ENCODE data around the gene PCNX2.

Gene PCNX2

DNA sequence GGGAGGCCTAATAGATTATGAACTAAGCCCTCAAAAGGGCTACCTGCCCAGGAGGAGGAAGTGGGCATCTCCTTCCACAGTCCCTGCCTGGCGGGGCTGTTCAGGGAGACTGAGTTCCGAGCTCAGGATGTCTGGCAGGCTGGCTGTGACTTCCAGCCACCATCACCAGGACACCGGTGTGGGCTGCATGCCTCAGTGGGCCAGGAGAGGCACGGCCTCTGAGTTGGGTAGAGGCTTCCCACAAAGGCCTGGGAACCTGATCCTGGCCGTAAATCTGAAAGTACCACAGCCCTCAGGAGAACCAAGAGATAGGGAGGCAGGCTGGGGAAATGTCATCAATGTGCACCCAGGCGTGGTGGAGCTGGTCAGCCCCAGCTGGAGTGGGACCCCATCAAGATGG is 316.0 kb downstream of the PCNX2 start:
- DNase-seq = no peak

DNA sequence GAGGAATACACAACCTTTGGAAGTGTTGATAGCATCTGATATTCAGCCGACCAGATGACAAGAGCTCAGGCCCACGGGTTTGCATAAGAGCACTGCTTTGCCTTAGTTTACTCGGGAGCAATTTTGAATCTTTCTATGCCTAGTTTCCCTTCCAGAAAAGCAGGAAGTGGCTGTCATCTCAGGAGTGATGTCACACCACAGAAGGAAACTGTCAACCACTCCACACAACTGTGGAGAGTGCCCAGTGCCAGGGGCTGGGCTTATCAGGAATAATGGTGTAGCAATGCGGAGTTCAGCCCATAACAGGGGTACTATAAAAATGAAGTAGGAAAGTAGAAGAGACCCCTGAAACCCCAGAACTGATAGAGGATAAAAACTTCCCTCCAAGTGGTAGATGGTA is 316.7 kb downstream of the PCNX2 start:
- no peak for DNase-seq

DNA sequence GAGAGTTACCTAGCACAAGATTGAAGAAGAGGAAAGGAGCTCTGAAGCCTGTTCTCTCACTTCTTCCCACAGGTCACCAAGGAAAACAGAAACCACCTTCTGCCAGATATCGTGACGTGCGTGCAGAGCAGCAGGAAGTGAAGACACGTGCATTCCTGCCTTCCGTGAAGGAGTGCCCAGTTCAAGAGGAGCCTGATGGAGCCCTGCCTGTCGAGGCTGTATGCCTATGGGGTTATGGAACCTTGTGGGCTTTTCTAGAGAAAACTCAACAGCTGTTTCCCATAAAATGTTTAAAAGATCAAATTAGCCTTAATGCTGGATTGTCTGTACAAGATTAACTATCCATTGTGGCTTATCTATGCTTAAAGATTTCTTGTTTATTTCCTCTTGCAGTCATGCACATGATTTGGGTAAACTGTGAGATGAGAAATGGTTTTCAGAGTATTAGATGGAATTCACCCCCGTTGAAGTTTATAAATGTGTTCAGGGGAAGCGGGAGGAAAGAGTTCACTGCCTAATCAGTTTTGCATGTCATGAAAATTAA is 317.4 kb downstream of the PCNX2 start:
- no peak for DNase-seq

DNA sequence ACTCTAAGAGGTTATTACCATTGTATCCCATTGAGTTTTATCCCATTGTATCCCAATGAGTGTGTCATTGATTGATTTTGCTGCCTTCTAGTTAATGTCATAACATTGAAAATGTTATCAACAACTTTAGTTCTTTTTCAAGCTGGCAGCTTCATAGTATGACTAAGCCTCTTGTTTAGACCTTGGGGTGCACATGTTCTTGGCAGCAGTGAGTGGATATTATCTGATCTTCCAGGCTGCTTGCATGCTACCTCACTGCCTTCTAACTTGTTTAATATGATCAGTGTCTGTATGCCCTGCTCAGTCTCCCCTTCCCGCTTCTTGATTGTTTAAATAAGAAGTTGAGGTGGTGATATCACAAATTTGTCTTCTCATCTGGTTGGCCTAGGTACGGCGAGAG is 320.6 kb downstream of the PCNX2 start:
- no peak for DNase-seq

DNA sequence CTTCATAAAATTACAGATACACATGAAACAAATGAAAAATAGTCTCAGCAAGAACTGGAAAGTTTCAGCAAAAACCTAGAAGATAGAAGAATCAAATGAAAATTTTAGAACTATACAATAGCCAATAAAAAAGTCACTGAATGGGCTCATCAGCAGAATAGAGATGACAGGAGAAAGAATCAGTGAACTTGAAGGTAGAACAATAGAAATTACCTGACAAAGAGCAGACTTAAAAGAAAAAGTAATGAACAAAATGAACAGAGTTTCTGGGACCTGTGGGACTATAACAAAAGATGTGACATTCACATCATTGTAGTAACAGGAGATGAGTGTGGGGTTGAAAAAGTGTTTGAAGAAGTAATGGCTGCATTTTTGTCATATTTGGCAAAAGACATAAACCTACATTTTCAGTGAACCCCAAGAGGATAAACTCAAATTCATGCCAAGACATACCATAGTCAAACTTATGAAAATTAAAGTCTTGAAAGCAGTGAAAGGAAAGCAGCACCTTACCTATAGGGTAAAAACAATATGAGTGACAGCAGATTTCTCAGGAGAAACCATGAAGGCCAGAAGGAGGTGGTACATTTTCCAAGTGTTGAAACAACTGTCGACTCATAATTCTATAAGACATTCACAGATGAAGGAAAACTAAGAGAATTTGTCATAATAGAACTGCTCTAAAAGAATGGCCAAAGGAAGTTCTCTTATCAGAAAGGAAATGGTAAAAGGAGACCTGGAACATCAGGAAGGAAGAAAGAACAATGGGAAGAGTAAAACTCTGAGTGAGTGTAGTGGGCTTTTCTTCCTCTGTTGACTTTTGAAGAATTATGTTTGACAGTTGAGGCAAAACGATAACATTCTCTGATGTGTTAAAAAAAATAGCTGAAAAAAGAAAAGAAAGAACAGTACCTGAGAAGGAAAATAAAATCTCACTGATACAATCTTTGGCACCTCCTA is 321.6 kb downstream of the PCNX2 start:
- no peak for DNase-seq

DNA sequence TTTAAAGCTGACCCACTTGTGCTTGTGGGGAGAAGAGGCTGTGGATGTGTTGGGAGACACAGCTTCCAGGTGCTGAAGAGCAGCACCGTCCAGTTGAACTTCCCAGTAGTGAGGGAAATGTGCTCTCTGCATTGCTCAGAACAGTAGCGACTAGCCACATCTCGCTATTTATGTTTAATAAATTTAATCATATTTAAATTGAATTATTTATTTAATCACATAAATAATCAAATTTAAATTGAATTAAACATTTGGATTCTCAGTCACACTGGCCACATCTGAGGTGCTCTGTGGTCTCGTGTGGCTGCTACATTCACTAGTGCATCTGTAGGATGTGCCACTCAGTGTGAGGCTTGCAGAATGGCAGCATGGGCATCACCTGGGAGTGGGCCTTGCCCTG is 325.0 kb downstream of the PCNX2 start:
- no peak for DNase-seq

DNA sequence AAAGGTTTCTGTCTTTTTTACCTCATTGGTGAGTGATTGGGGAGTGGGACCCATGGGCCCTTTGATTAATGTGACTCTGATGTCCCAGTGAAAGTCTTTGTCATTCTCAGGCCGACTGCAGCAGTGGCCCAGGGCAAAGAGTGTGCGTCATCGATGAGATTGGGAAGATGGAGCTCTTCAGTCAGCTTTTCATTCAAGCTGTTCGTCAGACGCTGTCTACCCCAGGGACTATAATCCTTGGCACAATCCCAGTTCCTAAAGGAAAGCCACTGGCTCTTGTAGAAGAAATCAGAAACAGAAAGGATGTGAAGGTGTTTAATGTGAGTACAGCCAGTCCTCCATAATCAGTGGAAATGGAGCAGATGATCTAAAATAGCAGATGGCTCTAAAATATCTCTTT is 325.7 kb downstream of the PCNX2 start:
- DNase-seq = no peak

DNA sequence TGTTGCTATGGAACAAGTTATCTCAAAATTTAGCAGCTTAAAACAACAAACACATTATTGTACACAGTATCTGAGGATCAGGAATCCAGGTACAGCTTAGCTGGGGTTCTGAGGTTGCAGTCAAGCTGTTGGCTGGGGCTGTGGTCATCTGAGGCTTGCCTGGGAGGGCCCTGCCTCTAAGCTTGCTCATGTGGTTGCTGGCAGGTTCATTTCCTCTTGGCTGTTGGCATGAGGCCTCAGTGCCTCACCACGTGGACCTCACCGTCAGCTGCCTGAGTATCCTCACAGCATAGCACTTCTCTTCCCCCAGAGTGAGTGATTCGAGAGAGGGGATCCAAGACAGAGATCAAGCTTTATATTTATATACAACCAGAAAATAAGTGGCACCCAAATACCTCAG is 326.6 kb downstream of the PCNX2 start:
- DNase-seq = no peak

DNA sequence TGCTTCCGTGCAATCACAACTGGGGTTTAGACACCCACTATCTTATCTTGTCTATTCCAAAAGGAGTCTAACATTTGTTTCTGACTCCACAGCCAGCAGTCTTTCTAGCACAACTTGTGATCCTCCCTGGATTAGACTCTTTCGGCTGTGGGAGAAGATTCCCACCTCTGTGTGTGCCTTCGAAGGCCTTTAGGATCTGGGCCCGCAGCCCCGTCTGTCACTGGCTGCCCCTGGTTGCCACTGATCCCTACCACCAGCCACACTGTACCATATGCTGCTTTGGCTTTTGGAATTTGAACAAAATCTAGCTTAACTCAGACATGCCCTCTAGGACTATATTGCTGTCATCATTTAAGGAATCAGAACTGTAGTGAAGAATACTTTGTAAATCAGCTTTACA is 327.1 kb downstream of the PCNX2 start:
- no peak for DNase-seq

DNA sequence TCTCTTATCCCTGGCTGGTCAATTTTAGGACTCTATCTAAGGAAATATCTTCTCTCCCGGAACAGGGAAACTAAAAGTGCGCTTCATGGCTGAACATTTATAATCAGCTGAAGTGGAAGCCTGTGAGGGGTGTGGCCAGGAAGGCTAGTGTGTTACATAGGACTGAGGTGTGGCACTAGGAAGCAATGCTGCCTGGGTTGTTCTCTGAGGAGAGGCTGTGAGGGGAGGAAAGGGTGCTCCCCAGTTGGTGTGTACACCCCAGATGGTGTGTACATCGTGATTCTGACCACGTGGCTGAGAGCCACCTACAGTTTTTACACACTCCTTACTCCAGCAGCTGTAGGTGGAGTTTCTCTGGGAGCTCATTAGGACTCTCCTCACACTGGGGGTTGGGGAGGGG is 328.9 kb downstream of the PCNX2 start:
- DNase-seq = no peak

DNA sequence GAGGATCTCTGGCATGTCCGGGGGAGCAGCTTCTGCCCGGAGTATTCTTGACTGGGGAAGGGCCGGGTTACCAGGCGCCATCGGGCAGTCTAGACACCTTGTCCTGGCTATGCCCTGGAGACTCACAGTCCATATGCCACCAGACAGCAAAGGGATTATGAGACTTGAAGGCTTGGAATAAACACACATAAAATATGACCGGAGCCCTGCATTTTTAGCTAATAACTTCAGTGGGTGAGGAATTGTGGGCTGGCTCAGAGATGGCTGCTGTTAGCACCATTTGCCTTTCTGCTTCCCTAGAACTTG is 329.7 kb downstream of the PCNX2 start:
- DNase-seq = no peak

DNA sequence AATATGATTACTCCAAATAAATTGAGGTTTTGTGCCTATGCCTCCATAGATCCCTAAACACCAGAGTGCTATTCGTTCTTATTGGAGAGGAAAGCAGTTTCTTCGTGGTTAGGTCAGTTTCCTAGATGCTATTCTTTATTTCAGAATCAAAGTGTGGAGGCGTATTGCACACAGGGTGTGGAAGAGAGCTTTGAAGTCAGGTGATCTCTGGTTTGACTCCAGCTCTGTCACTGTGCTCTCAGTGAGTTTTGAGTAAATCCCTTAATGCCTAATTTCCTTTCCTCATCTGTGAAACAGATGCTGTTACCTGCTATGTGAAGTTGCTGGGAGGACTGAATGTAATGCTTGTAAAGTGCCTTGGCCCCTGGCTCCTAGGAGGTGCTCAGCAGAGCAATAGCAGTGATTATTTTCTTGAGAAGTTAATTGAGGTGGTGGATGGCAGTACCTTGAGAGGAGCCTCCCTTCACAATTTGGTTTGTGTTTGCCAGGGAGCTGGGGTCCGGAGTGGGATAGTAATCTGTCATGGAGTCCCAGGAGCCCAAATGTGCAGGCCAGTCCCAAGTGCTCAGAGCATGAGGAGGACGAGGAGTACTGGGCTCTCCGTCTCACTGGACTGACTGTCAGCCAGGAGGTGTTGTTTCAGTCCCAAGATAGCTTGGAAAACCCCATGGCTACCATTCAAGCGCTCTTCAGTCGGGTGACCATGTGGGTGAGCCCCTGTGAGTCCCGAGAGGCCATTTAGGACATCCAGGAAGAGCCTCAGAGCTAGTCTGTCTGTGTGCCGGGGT is 330.2 kb downstream of the PCNX2 start:
- no peak for DNase-seq

DNA sequence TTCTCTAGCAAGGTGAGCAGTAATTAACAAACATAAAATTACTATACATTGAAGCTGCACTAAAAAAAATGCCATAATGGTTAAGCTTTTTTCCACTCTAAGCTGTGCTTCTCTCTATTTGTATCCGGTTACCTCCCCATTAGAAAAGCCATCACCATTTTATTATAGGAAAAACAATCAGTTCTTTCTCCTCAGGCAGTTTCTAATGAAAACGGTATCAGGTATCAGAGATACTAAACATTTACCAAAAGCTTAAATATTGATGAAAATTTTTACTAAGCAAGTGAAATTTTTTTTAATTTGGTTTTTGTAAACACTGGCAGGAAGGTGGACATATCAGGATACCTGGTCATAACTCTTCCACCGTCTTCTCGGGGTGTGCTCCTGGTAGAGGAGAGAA is 330.9 kb downstream of the PCNX2 start:
- no peak for DNase-seq

DNA sequence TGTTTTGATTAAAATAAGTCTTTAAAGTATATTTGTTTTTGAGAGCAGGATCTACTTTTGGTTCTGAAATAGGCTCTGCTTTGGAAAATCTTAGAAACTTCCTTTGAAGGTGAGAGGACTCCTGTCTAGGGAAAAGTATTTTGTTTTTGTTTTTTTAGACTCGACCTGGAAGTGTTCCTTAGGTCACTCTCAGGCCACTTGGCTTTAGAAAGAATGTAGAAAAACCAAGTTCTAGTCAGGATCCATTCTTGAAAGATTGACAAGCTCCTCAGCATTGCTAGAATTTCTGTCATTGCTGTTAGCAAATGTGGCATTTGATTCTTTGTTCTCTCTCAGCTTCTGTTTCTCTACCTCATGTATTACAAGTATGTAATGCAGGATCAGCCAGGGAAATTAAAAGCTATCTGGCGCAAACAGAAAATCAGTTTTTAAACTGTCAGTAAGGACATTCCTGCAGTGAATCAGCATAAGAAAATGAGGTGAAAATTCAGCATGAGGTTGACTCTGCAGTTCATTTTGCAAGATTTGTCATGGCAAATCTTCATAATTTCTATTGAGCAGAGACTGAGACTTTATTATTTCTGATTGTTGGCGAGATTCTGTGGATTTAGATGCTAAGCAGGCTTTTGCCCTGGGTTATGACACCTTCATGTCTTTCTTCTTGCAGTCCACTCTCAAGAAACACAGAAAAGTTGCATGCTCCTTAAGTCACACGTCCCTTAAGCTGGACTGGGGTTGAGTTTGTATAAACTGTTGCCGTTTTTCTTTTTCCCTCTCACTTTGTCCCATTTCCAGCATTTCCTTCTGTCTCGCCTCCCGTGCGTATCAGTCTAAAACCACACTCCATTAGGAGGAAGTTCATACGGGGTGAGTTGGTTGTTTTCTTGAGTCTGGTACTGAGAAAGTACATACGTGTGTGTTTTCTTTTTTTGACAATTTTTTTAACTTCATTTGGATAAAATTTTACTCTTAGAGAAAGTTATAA is 332.5 kb downstream of the PCNX2 start:
- no peak for DNase-seq

DNA sequence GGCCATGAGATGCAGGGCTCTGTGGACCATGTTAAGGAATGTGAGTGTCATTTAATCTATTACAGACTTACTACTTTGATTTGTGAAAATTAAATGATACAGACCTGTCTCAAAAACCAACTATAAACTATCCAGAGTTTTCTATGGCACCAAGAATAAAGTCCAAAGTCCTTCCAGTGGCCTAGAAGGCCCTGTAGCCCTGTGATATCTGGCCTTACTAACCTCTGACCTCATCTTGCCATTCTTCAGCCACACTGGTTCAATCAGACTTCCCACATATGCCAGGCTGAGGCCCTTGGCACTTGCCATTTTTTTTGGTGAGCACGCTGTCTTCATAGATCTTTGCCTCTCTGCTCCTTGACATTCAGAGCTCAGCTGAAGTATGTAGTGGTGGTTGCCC is 337.5 kb downstream of the PCNX2 start:
- no peak for DNase-seq

DNA sequence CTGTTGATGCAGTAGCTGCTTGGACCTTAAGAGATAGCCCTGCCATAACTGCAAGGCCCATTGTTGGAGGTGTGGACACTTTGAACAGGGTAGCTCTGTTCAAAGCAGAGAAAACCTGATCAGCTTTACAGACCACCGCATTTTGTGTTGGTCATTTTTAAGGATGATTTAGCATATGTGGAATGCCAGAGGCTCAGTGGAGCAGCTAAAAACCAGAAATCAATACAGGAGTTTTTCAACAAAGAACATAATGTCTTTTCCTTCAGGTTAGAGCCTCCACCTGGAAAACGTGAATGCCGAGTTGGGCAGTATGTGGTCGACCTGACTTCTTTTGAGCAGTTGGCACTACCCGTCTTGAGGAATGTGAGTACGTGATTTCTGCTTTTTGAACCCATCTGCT is 339.4 kb downstream of the PCNX2 start:
- DNase-seq = no peak

DNA sequence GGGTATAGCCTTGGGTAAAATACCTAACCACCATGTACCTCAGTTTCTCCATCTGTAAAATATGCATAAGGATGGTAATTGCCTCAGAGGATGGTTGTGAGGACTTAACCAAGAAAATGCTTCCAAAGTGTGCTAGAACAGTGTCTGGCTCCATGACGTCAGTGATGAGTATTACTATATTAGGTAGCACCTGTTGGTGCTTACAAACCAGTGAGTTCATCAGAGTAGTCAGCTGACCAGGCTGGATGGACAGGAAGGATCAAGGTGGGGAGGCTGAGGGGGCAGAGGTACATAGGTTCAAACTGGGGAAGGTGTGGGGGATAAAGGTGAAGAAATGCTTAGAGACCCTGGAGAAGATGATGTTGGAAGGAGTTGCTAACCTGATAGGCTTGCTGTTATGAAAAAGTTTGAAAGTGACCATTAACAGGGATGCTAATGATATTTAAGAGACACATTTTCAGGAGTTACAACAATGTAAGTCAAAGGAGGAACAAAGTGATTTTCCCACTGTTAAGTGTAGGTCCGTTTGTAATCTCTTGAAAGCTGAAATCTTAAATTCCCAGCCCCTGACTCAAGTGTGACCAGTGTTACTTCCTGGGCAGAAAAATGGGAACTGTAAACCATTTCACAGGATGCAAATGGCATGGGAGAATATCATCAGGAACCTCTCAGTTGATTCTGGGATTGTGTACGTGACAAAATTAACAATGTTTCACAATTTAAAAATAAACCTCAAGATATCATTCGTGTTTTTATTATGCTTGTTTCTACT is 340.7 kb downstream of the PCNX2 start:
- DNase-seq = no peak

DNA sequence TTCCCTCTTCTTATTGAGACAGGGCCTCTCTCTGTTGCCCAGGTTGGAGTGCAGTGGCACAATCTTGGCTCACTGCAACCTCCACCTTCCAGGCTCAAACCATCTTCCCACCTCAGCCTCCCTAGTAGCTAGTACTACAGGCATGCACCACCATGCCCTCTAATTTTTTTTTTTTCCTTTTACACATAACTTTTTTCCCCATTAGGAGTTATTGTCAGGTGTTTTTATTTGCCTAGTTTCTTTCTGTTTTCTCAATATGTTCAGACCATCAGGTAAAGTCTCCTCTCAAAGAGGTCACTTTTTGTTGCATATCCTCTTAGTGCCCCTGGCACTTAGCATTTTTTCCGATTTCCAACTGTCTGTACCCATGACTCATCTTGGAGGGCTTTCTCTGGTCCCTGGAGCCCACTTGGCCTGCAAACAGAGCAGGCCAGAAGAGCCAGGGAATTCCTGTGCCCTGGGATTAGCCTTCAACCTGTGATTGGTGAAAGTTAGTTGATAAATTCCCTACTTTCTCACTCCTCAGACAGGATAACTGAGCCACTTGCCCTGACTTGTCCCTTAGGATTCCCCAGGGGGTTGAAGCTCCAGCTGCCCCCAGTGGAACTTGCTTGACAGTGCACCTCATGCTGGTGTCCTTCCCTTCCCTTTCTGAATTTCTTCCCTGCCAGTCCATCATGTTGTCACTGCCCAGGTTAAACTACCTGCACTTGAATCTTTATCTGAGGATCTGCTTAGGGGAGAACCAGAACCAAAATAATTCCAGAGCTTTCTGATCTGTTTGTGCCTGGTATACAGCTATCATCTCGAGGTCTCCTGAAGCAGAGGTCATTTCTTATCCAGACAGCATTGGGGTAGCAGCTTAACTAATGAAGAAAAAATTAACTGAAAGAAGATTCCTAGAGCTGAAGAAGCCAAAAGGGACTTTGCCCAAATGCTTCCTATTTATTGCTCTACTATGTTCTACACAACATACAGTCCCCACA is 342.7 kb downstream of the PCNX2 start:
- no peak for DNase-seq

DNA sequence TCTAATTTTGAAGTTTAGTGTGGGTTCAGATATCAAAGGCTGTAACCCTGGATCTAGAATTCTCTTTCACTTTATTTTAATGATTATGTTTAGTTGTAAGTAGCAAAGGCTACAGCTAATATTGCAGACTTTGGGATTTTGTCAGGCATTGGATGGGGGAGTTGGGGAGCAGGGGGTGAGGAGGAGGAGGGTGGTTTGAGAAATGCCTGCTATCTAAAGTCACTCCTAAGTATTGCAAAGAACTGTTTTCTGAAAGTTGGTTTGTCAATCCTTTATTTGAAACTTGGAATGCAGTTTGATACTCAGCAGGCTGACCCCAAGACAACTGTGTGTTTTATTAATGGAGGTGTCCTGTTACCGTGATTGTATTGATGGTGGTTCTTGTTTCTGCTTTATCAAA is 343.9 kb downstream of the PCNX2 start:
- DNase-seq = no peak

DNA sequence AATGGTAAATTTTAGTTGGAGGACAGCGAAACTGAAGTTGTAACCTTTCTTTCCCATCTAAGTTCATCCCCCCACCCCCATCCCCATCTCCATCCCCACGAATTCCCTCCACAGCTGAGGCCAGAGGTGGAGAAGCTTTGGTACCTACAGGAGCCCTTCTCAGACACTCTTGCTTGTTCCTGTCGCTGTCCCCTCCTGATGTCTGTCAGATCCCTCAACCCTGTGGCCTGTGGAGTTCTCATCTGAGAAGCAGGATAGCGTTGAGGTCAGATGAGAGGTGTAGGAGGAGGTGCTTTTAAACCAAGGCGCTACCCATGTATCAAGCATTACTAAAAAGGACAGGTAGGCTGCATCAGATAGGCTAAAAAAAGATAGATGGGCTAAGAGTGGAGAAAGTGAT is 344.3 kb downstream of the PCNX2 start:
- no peak for DNase-seq

Data from femur (tissue), 1 donor.